ENCODE results near the gene KLF17.
A peak's percentile ranks its signal among the peaks of the same experiment; 100 is the strongest.

KLF17 gene

GRCh38 chr1:44154049-44154448 lies 35.4 kb downstream of the KLF17 start:
- DNase-seq = no peak

GRCh38 chr1:44157903-44158302 lies 39.3 kb downstream of the KLF17 start:
- DNase-seq = no peak

- no peak for DNase-seq
Measured at GRCh38 chr1:44158871-44159270, 40.2 kb downstream of the KLF17 start.

GRCh38 chr1:44161546-44161945 lies 42.9 kb downstream of the KLF17 start:
- no peak for DNase-seq

GRCh38 chr1:44168520-44169098 lies 50.0 kb downstream of the KLF17 start:
- no peak for DNase-seq

- peak; percentile 5 to 20 (median 6) for DNase-seq
Measured at GRCh38 chr1:44170281-44170823, 51.7 kb downstream of the KLF17 start.

- DNase-seq = no peak
Measured at GRCh38 chr1:44174630-44175029, 56.0 kb downstream of the KLF17 start.
